ENCODE results near the gene LRRC1.

The LRRC1 gene

DNA sequence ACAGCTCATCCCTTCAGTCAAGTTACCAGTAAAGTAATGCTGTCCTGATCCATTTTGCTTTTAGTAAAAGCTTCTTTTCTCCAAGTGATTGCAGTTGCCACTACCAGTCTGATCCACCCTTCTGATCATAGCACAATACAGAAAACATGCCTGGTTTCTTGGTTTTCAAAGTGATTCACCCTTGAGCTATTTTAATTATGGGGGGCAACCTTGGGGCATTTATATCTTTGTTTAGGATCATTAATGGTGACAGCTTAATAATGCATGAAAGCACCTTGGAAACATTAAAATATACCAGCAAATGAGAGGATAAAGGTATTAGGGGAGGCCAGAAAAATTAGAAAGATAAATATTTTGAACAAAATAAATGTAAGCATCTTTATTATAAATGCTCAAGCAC is 38.4 kb downstream of the LRRC1 start:
- peak; percentile 2 for DNase-seq (ENCODE audit: extremely low read depth, low read depth)
- TF ChIP-seq, protein P1, sequence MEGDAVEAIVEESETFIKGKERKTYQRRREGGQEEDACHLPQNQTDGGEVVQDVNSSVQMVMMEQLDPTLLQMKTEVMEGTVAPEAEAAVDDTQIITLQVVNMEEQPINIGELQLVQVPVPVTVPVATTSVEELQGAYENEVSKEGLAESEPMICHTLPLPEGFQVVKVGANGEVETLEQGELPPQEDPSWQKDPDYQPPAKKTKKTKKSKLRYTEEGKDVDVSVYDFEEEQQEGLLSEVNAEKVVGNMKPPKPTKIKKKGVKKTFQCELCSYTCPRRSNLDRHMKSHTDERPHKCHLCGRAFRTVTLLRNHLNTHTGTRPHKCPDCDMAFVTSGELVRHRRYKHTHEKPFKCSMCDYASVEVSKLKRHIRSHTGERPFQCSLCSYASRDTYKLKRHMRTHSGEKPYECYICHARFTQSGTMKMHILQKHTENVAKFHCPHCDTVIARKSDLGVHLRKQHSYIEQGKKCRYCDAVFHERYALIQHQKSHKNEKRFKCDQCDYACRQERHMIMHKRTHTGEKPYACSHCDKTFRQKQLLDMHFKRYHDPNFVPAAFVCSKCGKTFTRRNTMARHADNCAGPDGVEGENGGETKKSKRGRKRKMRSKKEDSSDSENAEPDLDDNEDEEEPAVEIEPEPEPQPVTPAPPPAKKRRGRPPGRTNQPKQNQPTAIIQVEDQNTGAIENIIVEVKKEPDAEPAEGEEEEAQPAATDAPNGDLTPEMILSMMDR (IDR thresholded peaks at IDR 0.05; ENCODE audit: low read depth, low read length): no peak

DNA sequence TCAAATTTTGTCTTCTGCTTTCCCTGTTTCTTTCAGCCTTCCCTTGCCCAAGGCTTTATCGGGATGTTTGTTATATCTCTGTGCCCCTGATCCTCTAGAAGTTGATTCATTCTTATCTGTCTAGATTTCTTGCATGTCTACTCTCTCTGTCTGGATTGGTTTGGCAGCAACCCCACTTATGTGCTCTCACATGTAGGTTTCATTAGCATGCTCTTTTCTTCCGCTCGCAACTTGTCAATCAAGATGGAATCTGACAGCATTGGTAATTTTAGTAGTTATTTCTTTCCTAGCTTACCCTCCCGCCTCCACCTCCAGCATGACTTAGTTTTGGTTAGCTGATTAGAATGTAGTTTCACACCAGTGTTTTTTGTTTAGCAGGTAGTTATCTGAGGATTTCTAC is 39.3 kb downstream of the LRRC1 start:
- TF ChIP-seq, protein P1 (IDR thresholded peaks at IDR 0.05; ENCODE audit: low read depth, low read length): no peak
- DNase-seq (ENCODE audit: extremely low read depth, low read depth): no peak

DNA sequence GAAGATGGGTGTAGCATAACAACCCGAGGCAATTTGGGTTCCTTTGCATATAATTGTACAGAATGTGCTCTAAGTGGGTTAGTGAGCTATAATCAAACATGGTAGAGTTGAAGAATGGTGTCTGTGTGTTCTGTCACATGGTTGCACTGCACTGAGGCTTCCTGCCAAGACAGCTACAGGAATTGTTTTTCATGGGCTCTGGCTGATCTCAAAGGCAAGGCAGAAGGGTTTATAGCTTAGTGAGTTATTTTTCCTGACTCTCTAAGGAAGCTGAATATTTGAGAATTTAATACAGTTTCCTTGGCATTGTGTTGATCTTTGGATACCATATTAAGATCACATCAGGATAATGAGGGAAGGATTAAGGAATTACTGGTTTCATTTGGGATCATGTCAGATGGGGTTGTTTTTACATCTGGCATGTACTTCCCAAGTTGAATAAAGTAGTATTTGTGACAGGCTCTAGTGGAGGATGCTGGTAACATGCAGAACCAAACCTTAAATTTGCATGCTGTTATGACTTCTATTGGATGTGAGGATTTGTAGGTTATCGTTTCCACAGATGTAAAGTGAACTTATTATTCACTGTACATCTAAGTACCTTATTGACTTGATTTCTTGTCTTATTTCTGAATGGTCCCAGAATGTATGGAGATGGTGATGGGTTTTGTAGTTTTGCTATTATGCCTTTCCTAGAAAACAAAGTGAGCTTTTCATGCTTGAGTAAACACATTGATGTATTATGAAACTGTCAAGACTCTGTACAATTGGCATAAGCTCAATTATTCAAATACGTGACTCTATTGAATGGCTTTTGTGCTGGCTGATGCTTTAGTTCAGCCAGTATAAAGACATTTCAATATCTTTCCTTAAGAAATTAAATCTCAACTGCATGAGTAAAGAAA is 43.3 kb downstream of the LRRC1 start:
- TF ChIP-seq, protein P1 (IDR thresholded peaks at IDR 0.05; ENCODE audit: low read depth, low read length): no peak
- DNase-seq (ENCODE audit: extremely low read depth, low read depth): no peak

DNA sequence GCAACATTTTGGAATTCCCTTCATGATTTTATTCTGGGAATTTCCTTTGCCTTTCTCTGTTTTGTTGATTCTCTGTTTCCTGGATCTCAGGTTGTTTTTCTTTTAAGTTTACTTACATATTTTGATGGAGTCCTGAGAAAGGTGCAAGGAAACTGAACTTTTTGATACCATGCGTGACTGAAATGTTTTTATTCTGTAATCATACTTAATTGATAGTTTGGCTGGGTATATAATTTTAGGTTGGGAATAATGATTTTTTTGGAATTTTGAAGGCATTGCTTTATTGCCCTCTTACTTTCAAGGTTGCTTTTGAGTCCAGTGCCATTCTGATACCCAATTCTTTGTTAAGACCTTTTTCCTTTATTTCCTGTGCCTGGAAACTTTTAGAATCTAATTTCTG is 45.2 kb downstream of the LRRC1 start:
- TF ChIP-seq, protein P1 (IDR thresholded peaks at IDR 0.05; ENCODE audit: low read depth, low read length): no peak
- DNase-seq (ENCODE audit: extremely low read depth, low read depth): no peak

DNA sequence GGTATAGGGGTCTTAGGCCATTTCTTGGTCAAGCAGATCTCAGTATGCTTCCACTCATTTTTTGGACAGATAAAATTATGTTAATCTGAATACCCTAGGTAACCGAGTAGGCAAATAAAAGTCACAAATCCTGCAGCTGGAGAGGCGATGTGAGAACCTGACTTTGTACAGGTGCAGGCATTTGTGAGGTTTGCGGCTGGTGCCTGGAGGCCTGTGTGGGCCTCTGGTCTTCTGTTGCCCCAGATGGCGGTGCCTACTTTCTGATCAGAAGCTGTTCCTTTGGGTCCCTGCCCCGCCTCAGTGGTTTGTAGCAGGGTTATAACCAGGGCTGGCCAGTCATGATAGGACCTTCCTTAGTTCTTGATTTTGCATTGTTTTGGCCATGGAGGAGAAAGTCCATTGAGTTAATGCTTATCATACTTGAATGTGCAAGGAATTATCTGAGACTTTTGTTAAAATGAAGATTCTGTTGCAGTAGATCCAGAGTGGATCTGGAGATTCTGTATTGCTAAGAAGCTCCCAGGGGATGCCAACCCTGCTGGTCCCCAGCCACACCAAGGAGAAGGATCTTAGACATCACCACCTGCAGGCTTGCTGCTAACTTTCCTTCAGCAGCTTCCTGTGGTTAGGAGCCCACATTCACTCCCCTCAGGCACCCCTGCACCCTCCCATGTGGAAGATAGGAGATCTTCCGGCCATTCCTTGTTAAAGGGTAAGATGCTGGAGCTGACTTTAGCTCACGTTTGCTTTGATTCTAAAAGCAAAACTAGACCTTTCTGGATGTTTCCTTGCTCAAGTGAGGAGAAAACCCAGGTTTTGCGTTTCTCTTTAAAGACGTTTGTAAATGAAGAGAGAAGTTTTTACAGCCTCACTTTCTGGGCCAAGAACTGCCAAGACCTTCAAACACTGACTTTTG is 50.7 kb downstream of the LRRC1 start:
- TF ChIP-seq, protein P1 (IDR thresholded peaks at IDR 0.05; ENCODE audit: low read depth, low read length): no peak
- no peak for DNase-seq (ENCODE audit: extremely low read depth, low read depth)

DNA sequence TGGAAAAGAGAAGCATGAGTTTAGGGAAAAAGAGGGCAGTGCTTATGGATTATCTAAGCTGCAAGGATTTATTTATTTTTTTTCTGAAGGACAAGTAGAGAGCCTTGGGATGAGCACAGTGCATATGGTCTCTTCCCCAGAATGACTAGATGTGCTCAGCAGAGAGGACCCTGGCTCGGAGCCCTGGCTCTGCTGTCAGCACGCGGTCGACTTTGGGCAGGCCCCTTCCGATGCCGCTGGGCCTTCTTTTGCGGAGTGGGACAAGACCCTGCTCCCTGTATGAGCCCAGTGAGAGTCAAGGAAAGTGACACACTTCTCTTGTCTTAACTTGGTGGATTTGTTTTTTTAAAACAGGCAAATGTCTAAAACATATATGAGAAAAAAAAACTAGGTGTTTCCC is 51.4 kb downstream of the LRRC1 start:
- no peak for DNase-seq (ENCODE audit: extremely low read depth, low read depth)
- TF ChIP-seq, protein P1 (IDR thresholded peaks at IDR 0.05; ENCODE audit: low read depth, low read length): no peak

All from AG09319 (cell line).